Neural progenitor cell (in vitro differentiated cells): ENCODE data around the gene GRIN2A. TPM values are rescaled to one million over a fixed set of nuclear protein-coding genes. Genes with fewer than 3 reads are reported as not detected.
A peak's percentile ranks its signal among the peaks of the same experiment; 100 is the strongest.
"Not testable (repeated sequence)": the region's sequence is repeated elsewhere in the genome, so short reads cannot be mapped to it uniquely, and the experiment has no call there.

ENCODE experiments used
- DNase-seq: peaks from one replicate; pipeline ENCODE4 v3.0.0-alpha.2; 2016; ENCODE audit warnings: low spot score
- H2AFZ ChIP-seq: fragments of 200-600 bp; sonication (generic); replicated peaks from 2 replicates; pipeline ENCODE4 v1.6.1; 2016; ENCODE audit warnings: antibody characterized with exemption
- H3F3A ChIP-seq: fragments of 200-600 bp; sonication (generic); 2 replicates; pipeline ENCODE4 v1.6.1; 2016; ENCODE audit warnings: antibody characterized with exemption, low read depth
- H3K27ac ChIP-seq: fragments of 200-600 bp; sonication (generic); 2 replicates; pipeline ENCODE4 v1.5.1; 2016; ENCODE audit warnings: mild to moderate bottlenecking
- H3K27me3 ChIP-seq: fragments of 200-600 bp; sonication (generic); 2 replicates; pipeline ENCODE4 v1.6.1; 2016; ENCODE audit warnings: mild to moderate bottlenecking, moderate library complexity
- H3K36me3 ChIP-seq: fragments of 200-600 bp; sonication (generic); 2 replicates; pipeline ENCODE4 v1.5.1; 2016
- H3K4me1 ChIP-seq: fragments of 200-600 bp; sonication (generic); 2 replicates; pipeline ENCODE4 v1.6.1; 2016; ENCODE audit warnings: mixed run types
- H3K4me2 ChIP-seq: fragments of 200-600 bp; sonication (generic); 2 replicates; pipeline ENCODE4 v1.6.1; 2016
- H3K4me3 ChIP-seq: fragments of 200-600 bp; sonication (generic); 2 replicates; pipeline ENCODE4 v1.5.1; 2016
- H3K79me2 ChIP-seq: fragments of 200-600 bp; sonication (generic); 2 replicates; pipeline ENCODE4 v1.6.1; 2016; ENCODE audit warnings: low read depth
- H3K9ac ChIP-seq: fragments of 200-600 bp; sonication (generic); 2 replicates; pipeline ENCODE4 v1.6.1; 2016
- H3K9me3 ChIP-seq: fragments of 200-600 bp; sonication (generic); 2 replicates; pipeline ENCODE4 v1.5.1; 2016; ENCODE audit warnings: low read depth
- H4K20me1 ChIP-seq: fragments of 200-600 bp; sonication (generic); 2 replicates; pipeline ENCODE4 v1.6.1; 2016; ENCODE audit warnings: low read depth
- H3K27ac Mint-ChIP-seq: 3 replicates; pipeline ENCODE4 v1.8.0; 2021; ENCODE audit warnings: mixed read lengths
- H3K27me3 Mint-ChIP-seq: 2 replicates; pipeline ENCODE4 v1.8.0; 2022; ENCODE audit warnings: low read depth, mild to moderate bottlenecking, inconsistent platforms, moderate library complexity, mixed read lengths; ENCODE audit not compliant: insufficient read depth
- H3K36me3 Mint-ChIP-seq: 3 replicates; pipeline ENCODE4 v1.8.0; 2021; ENCODE audit warnings: mixed read lengths
- H3K4me1 Mint-ChIP-seq: 3 replicates; pipeline ENCODE4 v1.8.0; 2021; ENCODE audit warnings: mixed read lengths
- H3K4me3 Mint-ChIP-seq: 3 replicates; pipeline ENCODE4 v1.8.0; 2021; ENCODE audit warnings: mild to moderate bottlenecking, moderate library complexity, mixed read lengths
- H3K9me3 Mint-ChIP-seq: 3 replicates; pipeline ENCODE4 v1.8.0; 2020; ENCODE audit warnings: mixed read lengths
- CTCF ChIP-seq: fragments of 200-600 bp; sonication (generic); IDR thresholded peaks from 2 replicates; pipeline ENCODE4 v1.5.1; 2017; ENCODE audit warnings: antibody characterized with exemption, mild to moderate bottlenecking
- EZH2 ChIP-seq: fragments of 200-600 bp; sonication (generic); IDR thresholded peaks from 2 replicates; pipeline ENCODE4 v1.6.1; 2017; ENCODE audit warnings: antibody characterized with exemption, mild to moderate bottlenecking, moderate library complexity
- EZH2phosphoT487 ChIP-seq: fragments of 200-600 bp; sonication (generic); IDR thresholded peaks from 2 replicates; pipeline ENCODE4 v1.6.1; 2017; ENCODE audit warnings: antibody characterized with exemption
- total RNA-seq: library from RNA; depleted of rRNA; stranded (reverse); fragments of >200 nt; gene quantifications from 2 replicates; pipeline ENCODE4 v1.2.3, GENCODE V29; 2015; ENCODE audit warnings: low replicate concordance

GRIN2A gene
- total RNA-seq, 1 donor from 2014 or later = 1.6 TPM

GRCh38 chr16:9885876-9886275 lies 296.4 kb downstream of the GRIN2A start:
- Histone ChIP-seq H3K9ac (no peak overlapping the region), H3K36me3 (no peaks in the 10 kb centered on the region), H3K27ac (no peak overlapping the region), H3K4me1 (peaks cover 14% of the 10 kb centered on the region), H2AFZ (peak overlapping the region; percentile 78), H3K9me3 (no peaks in the 10 kb centered on the region), H3K27me3 (no peaks in the 10 kb centered on the region), H3K79me2 (no peaks in the 10 kb centered on the region), H4K20me1 (no peaks in the 10 kb centered on the region), H3F3A (no peaks in the 10 kb centered on the region), H3K4me3 (no peak overlapping the region), H3K4me2 (no peak overlapping the region)
- Mint-ChIP-seq H3K27me3 (no peaks in the 10 kb centered on the region), H3K4me1 (peaks cover 7% of the 10 kb centered on the region), H3K9me3 (no peaks in the 10 kb centered on the region), H3K27ac (no peak overlapping the region), H3K4me3 (no peak overlapping the region), H3K36me3 (no peaks in the 10 kb centered on the region)
- DNase-seq = no peak
- no peak for TF ChIP-seq CTCF

DNA sequence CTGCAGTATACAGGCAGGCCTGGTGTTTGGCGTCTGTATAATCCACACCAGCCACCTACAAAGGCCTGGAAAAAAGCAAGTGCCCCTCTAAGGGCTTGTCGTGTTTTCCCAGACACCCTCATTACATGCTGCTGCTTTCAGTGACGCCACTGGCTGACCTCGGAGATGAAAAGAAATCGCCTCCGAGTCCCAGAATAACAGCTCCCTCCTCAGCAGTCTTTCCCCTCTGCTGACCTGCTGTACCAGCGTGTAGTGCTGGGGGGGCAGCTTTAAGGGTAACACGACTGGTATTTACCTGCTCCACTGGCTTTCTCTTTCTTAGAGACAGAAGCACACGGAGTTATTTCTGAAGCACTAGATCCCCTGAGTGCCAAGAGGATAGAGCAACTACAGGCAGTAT lies 296.8 kb downstream of the GRIN2A start:
- Mint-ChIP-seq H3K4me1 (peaks cover 7% of the 10 kb centered on the region), H3K27me3 (no peaks in the 10 kb centered on the region), H3K9me3 (no peaks in the 10 kb centered on the region), H3K36me3 (no peaks in the 10 kb centered on the region), H3K4me3 (no peak overlapping the region), H3K27ac (peak overlapping the region; percentile 34)
- Histone ChIP-seq H2AFZ (peak overlapping the region; percentile 78), H3K27ac (no peak overlapping the region), H3K9me3 (no peaks in the 10 kb centered on the region), H3K9ac (no peak overlapping the region), H3K79me2 (no peaks in the 10 kb centered on the region), H4K20me1 (no peaks in the 10 kb centered on the region), H3K36me3 (no peaks in the 10 kb centered on the region), H3K4me3 (no peak overlapping the region), H3K4me2 (no peak overlapping the region), H3F3A (no peaks in the 10 kb centered on the region), H3K4me1 (peaks cover 14% of the 10 kb centered on the region), H3K27me3 (no peaks in the 10 kb centered on the region)
- DNase-seq = peak; percentile 18
- TF ChIP-seq EZH2 (no peak), EZH2phosphoT487 (no peak), CTCF (no peak)

GRCh38 chr16:9875981-9876380 lies 306.2 kb downstream of the GRIN2A start:
- H3K27ac ChIP-seq, H3K4me3 ChIP-seq, H3K4me1 Mint-ChIP-seq, H3F3A ChIP-seq, H3K27me3 Mint-ChIP-seq, H3K27ac Mint-ChIP-seq, DNase-seq, H3K4me2 ChIP-seq, H4K20me1 ChIP-seq, H3K9ac ChIP-seq, H3K36me3 ChIP-seq, H2AFZ ChIP-seq, H3K9me3 ChIP-seq, H3K27me3 ChIP-seq, H3K36me3 Mint-ChIP-seq, H3K4me3 Mint-ChIP-seq, H3K79me2 ChIP-seq, H3K9me3 Mint-ChIP-seq: not testable (repeated sequence)
- H3K4me1 ChIP-seq = peaks cover 13% of the 10 kb centered on the region

GRCh38 chr16:9874219-9874618 lies 308.0 kb downstream of the GRIN2A start:
- Histone ChIP-seq H3K79me2 (no peaks in the 10 kb centered on the region), H2AFZ (peak overlapping the region; percentile 23), H3K9ac (no peak overlapping the region), H3K4me2 (peak overlapping the region; percentile 20), H3K27me3 (no peaks in the 10 kb centered on the region), H3K9me3 (no peaks in the 10 kb centered on the region), H3K36me3 (no peaks in the 10 kb centered on the region), H3K27ac (no peak overlapping the region), H3K4me3 (no peak overlapping the region), H3K4me1 (peaks cover 13% of the 10 kb centered on the region), H3F3A (no peaks in the 10 kb centered on the region), H4K20me1 (no peaks in the 10 kb centered on the region)
- peak; percentile 25 for DNase-seq
- H3K36me3 Mint-ChIP-seq = no peaks in the 10 kb centered on the region
- no peaks in the 10 kb centered on the region for H3K27me3 Mint-ChIP-seq
- H3K4me3 Mint-ChIP-seq = no peak overlapping the region
- no peak overlapping the region for H3K27ac Mint-ChIP-seq
- H3K9me3 Mint-ChIP-seq = no peaks in the 10 kb centered on the region
- peaks cover 9% of the 10 kb centered on the region for H3K4me1 Mint-ChIP-seq
- no peak for TF ChIP-seq CTCF
- TF ChIP-seq EZH2 = no peak
- no peak for TF ChIP-seq EZH2phosphoT487
